Choroid plexus epithelial cell (primary cell): ENCODE results near the gene ODAM.
"Not testable (repeated sequence)": the region's sequence is repeated elsewhere in the genome, so short reads cannot be mapped to it uniquely, and the experiment has no call there.

Experiments used
- DNase-seq: peaks from one replicate; pipeline ENCODE4 v3.0.0-alpha.2; 2010; ENCODE audit warnings: low read depth
- H3K4me3 ChIP-seq: 2 replicates; pipeline ENCODE4 v1.5.1; 2011; ENCODE audit warnings: low read depth, mild to moderate bottlenecking, control low read depth, low read length, moderate library complexity
- TF ChIP-seq, protein P1 (sequence below): conservative IDR thresholded peaks from 2 replicates; pipeline ENCODE4 v1.5.1; 2011; ENCODE audit warnings: low read depth, mild to moderate bottlenecking, control low read depth, inconsistent platforms, low read length, moderate library complexity

ODAM gene

GRCh38 chr4:70225824-70226223 is 30.3 kb downstream of the ODAM start, which contains the start of gene FDCSP:
FDCSP (plus strand) TSS chr4:70226124; CDS start chr4:70231195, 5,071 bp downstream.
- TF ChIP-seq, protein P1, sequence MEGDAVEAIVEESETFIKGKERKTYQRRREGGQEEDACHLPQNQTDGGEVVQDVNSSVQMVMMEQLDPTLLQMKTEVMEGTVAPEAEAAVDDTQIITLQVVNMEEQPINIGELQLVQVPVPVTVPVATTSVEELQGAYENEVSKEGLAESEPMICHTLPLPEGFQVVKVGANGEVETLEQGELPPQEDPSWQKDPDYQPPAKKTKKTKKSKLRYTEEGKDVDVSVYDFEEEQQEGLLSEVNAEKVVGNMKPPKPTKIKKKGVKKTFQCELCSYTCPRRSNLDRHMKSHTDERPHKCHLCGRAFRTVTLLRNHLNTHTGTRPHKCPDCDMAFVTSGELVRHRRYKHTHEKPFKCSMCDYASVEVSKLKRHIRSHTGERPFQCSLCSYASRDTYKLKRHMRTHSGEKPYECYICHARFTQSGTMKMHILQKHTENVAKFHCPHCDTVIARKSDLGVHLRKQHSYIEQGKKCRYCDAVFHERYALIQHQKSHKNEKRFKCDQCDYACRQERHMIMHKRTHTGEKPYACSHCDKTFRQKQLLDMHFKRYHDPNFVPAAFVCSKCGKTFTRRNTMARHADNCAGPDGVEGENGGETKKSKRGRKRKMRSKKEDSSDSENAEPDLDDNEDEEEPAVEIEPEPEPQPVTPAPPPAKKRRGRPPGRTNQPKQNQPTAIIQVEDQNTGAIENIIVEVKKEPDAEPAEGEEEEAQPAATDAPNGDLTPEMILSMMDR: no peak
- no peak within 1 kb of the TSS for H3K4me3 ChIP-seq
- DNase-seq: no peak

- no peak overlapping the region for H3K4me3 ChIP-seq
- TF ChIP-seq, protein P1: no peak
- DNase-seq: peak; percentile 24
These were observed 40.6 kb downstream of the ODAM start for GRCh38 chr4:70236125-70236524.

DNA sequence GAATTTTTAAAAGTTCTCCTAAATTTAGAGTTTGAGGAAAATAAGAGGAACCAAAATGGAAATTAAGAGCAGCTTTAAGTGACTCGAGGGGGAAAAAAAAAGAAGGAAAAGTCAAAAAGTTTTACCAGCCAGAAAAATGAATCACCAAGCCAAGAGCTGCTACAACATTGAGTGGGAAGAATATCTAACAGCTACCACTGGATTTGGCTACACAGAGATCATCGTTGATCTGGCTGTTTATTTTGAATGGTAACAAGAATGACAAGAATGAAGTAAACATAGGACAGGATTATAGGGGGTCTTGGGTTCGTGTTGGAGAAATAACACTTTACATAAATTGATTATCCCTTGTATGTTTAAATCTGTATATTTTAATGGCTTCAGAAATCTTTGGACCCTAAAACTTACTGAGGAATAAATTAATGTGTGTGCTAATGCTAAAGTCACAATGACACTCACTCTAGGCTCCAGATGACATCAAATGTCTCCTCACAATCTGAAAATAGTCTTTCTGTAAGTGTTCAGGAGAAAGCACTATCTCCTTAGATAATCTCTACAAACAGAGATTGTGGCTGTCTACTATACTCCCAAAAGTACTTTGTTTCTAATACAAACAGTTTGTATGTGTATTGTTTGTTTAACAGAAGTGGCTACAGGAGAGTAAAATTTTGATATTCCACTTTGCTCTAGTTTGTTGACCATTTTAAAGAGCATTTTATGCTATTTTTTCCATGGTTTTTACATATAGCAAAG is 43.8 kb downstream of the ODAM start:
- no peak for DNase-seq
- no peak overlapping the region for H3K4me3 ChIP-seq
- TF ChIP-seq, protein P1: no peak

GRCh38 chr4:70239884-70240591 is 44.5 kb downstream of the ODAM start:
- TF ChIP-seq, protein P1: no peak
- no peak overlapping the region for H3K4me3 ChIP-seq
- DNase-seq: peak; percentile 30

DNA sequence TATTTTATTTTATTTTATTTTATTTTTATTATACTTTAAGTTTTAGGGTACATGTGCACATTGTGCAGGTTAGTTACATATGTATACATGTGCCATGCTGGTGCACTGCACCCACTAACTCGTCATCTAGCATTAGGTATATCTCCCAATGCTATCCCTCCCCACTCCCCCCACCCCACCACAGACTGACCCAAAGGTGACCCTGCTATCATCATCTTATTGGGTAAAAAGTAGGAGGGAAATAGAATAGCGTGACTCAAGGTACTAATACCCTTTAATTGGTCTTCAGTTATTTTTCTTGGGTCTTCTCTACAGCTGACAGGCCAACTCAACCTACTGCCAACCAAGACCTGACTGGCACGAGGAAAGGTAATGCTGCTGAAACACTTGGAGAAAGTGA is 46.8 kb downstream of the ODAM start, which contains the start of gene CSN3:
Gene CSN3 (plus strand): TSS at position 301 of the 400 bp plus-strand sequence. CDS start 2,223 bp downstream, outside the sequence.
- not testable (repeated sequence) for DNase-seq

DNA sequence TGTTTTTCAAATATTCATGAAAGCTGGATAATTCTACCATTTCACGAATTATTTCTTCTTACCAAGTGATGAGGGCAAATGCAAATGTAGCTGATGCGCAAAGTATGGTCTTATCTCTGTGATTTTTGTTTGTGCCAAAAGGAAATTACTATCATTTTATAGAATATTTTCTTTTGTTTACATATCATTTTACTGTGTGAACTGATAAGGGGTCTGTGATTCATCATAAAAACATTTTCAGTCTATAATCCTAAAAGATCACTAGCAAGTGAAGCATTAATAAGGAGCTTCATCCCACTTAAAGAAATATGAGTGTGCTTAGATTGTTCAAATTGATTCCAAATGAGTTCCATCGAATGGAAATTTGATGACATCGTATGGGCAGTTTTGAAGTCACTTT is 47.6 kb downstream of the ODAM start:
- DNase-seq: no peak
- TF ChIP-seq, protein P1: no peak
- H3K4me3 ChIP-seq: no peak overlapping the region

More for the DNA sequence above, 46.8 kb downstream of the ODAM start, which contains the start of gene CSN3:
- not testable (repeated sequence) for H3K4me3 ChIP-seq

- TF ChIP-seq, protein P1: no peak
- DNase-seq: no peak
- H3K4me3 ChIP-seq: no peak overlapping the region
These were observed 55.9 kb downstream of the ODAM start for GRCh38 chr4:70251250-70251944.
